Stimulated activated CD4-positive, alpha-beta T cell treated with anti-CD3 and anti-CD28 coated beads, Interleukin-15, amount 100 ng/mL, for 48 hours (primary cell): Measurements from ENCODE around the gene GPR137B.
"Not testable (repeated sequence)": the region's sequence is repeated elsewhere in the genome, so short reads cannot be mapped to it uniquely, and the experiment has no call there.

Experiments used
- DNase-seq, 2 donors: peaks; one replicate each; pipeline ENCODE4 v3.0.0-alpha.2; 2020; ENCODE audit warnings: low read depth in 2 of 2

The GPR137B gene

DNA sequence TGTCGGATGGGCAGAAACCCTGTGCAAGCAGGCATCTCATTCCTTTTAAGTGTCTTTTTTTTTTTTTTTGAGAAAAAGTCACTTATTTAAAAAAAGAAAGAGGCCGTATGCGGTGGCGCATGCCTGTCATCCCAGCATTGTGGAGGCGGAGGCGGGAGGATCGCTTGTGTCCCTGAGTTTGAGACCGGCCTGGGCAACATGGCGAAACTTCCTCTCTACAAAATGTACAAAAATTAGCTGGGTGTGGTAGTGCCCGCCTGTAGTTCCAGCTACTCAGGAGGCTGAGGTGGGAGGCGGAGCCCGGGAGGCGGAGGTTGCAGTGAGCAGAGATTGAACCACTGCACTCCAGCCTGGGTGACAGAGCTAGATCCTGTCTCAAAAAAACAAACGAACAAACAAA lies 1.7 kb downstream of the GPR137B start:
- no peak for DNase-seq

DNA sequence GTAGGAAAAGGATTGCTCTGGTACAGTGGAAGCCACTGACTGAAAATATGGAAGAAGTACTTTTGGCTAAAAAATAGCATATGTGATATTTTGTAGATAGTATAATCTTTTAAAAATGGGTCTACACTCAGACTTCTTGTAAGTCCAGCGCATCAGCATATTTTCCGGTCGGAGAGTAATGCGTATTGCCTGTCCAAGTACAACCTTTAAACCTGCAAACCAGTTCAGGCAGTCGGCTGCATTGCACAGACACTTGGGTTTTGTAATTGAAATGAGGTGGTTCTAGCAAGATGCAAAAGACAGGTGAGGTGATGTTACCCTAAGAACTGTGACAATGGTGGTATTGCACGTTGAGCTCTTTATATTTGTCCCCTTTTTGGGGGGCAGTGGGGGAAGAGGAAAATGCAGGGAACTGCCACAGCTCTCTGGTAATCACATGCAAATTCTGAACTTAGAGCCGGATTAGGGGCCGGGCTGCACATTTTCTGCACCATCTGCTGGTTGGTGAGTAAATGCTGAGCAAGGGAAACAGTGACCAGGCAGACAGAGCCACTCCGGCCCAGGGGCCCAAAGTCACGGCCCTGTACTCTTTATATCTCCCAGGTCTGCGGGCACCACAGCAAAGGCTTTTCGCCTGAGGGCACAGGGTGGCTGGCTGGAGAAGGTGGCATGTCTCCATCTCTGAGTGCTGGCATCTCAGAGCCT lies 2.3 kb downstream of the GPR137B start:
- DNase-seq, result no peak

DNA sequence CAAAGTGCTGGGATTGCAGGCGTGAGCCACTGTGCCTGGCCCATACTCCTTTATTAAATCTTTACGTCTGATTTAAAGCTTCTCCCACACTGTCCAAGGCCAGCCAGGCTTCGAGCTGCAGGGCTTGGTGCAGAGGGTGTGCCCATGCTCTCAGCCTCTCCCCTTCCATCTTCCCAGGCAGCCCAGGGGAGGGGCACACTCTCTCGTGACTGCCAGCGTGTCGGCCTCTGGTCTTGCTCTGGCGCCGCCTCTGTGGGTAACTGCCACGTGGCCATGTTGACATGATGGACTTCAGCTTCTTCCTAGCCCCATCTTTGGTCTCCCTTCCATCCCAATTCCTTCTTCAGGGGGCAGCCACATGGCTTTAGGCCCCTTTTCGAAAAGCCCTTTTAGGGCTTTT lies 4.7 kb downstream of the GPR137B start:
- DNase-seq, result no peak

DNA sequence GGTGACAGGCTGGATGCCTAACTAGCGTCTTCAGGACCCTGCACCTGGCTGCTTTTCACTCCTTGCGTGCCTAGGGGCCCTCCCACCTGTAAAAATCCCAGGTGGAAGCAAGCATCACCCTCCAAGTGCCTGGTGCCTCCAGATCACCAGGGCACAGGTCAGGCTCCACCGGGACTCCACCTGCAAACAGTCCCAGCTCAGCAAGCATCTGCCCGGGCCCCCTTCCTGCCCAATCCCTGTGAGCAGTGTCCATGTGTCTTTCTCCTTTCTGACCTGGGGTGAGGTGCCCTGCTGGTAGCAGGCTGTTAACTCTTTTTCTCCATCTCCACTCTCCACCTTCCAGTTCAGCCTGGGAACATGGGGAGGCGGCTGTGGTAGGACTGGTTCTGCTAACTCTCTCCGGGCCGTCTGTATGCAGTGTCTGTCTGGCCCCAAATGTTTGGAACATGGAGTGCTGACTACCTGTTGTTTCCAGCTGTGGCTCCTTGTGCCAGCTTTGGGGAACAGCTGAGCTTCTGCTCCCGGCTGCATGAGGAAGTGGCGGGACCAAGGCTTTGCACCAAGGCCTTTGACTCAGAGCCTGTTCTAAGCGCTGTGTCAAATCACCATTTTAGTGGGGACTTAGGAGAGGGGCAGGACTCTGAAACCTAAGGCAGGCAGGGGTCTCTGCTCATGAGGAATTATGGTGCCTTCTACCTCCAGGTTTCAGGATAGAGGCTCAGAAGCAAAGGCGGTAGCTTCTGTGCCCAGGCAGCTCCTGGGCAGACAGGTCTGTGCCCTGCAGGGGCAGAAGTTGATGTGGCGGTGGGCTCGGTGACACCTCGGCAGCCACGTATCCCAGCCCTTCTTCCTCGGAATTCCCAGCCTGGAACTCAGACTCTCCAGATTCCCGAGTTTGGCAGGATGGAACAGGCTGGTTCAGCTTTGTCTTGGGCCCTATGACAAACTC lies 5.5 kb downstream of the GPR137B start:
- no peak for DNase-seq

DNA sequence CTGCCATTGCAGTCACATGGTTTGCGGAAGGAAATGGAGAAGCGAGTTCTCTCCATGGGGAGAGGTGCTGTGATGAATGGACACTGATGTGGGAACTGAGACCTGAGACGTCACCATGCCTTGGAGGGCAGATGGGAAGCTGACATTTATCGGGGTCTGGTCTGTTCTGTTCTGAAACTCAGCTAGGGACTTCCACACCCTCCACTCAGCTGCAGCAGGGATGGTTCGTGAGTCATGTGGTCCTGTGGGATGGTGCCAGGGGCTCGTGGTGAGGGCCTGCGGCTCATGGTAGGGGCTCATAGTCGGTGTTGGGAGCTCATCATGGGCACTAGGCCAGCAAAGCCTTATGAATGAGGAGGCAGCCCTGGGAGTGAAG lies 6.1 kb downstream of the GPR137B start:
- no peak for DNase-seq

DNA sequence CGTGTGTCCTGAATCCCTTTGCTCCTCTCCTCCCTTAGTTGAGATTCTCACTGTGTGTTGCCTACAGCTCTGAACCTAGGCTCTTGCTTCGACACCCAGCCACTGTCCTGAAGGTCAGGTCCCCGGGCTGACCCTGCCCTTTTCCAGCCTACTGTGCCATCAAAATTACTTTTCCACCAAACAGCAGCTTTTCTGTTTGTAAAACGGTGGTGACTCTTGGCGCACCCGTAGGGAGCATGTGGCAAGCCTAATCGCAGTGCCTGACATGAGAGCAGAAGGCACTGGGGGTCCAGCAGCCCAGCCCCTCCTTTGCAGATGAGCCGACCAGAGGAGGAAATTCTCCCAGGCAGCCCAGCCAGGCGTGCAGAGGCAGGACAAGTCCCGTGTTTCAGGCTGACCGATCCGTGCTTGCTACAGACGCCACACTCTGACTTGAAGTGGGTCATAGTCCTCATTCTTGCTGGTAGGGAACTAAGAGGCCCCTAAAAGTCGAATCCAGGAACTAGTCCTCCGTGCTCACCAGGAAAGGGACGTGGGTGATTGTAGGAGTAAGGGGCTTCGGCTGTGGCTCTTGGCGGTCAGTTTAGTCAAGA lies 6.8 kb downstream of the GPR137B start:
- DNase-seq, result no peak

DNA sequence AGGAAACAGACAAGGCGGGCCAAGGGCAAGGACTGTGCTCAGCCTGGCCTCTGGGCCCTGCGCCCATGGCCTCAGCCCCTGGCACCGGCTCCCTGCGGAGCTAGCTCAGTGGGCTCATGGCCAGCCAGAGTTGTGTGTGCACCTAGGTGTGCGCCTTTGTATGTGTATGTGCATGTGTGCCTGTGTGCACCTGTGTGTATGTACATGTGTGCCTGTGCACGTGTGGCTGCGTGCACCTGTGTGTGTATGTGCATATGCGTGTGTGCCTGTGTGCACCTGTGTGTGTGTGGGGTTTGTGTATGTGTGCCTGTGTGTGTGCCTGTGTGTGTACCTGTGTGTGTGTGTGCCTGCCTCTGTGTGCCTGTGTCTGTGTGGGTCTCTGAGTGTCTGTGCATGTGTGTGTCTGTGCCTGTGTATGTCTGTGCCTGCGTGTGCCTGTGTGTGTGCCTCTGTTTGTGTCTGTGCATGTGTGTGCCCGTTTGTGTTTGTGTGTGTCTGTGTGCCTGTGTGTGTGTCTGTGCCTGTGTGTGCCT lies 7.4 kb downstream of the GPR137B start:
- no peak for DNase-seq

DNA sequence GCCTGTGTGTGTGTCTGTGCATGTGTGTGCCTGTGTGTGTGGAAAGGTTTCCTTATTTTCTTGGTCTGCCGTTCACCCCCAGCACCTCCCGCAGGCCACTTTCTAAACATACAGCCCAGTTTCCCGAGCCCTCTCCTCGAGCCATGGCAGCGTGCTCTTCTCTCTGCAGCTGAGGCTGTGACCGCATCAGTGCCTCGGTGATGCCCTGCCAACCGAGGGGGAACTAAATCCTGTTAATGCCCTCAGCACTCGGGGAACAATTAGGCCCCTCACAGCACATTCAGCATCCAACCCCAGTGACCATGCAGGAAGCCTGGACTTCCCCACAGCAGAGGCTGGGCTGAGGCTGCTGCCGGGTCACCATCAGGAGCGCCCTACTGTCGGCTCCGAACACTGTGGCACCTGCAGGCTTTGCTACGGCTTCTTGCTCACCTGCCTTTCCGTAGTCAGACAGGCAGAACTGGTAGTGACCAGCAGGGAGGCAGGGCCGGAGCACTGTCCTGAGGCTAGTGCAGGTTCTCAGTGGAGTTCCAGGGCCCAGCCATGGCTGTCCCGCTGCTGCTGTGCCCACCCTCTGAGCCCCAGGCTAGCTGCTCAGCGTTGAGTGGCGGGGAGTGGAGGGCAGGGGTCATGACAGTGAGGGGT lies 8.1 kb downstream of the GPR137B start:
- no peak for DNase-seq

DNA sequence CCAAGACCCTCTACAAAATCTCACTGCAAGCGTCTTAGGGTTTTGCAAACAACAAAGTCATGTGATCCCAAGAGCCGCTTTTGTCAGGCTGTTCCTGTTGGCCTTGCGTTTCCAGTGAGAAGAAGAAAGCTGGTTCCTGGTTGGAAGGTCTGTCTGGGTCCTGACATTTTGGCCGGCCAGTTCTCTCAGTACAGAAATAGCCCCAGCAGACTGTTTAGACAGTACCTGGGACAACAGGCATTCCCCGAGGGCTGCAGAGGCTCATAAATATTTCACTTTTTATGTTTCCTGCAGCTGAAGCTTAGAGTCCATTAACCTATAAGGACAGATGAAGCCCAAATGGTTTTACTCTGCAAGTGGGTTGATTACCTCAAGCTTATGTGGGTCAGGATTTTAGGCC lies 8.6 kb downstream of the GPR137B start:
- no peak for DNase-seq

DNA sequence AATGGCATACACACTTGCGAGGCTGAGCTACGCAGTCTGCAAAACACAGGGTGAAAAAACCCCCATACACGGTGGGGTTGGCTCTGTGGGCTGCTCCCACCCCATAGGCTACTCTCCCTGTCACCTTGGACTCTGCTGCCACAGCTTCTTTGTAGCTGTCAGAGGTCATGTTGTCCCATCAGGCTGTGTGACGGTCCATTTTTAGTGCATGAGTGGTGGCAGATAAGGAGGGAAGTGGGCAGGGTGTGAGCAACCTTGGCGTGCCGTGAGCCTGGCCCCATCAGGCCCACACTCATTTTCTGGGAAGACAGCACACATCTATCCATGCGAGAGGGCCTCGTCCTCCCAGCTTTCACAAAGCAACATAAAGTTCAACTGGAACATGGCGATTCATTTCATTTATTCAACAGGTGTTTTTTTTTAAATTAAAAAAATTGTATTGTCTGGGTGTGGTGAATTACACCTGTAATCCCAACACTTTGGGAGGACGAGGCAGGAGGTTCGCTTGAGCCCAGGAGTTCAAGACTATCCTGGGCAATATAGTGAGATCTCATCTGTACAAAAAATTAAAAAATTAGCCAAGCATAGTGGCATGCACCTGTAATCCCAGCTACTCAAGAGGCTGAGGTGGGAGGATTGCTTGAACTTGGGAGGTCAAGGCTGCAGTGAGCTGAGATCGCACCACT lies 9.5 kb downstream of the GPR137B start:
- no peak for DNase-seq

DNA sequence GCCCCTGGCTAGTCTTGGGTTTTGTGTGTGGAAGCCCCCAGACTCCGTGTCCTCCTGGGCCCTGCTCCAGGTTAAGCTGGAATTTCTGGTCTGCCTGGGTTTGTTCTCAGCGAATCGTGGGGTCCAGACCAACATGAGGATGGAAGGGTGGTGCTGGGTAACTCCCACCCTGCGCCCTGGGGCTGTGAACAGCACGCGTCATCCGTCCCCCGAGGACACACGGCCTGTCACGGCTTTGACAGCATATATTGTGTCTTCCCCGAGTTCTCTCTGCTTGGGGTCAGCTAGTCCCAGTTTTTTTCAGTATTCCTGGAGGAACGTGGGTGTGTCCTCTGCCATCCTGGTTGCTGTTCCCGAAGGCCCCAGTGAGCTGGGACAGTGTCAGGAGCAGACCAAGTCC lies 11.8 kb downstream of the GPR137B start:
- no peak for DNase-seq

DNA sequence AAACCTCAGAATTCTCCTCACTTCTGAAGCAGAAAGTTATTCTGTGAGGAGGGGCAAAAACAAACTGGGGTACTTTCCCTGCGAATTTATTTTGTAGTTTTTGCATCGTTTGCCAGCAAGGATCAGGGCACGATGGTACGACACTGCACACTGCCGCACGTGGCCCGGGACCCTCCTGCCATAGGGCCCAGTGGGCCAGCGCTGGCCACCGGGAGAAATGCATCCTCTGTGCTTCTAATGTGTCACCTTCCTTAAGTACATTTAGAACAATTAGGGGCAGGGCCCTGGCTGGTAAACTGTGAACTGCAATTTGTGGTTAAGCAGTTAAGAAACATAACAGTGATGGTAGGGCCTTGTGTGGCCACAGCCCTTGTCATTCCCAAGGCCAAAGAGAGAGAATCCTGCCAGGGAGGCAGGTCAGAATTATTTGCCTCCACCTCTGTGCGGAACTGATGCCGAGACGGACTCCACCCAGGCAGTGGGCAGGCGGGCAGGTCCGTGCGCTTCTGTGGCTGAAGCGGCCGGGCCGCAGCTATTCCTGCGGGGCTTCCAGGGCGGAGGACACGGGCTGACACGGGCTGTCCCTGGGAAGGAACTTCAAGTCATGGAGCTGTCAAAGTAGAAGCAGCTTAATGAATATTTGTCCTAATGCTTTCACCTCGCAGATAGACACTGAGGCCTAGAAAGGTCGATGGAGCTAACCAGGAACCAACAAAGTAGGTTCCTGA lies 12.5 kb downstream of the GPR137B start:
- DNase-seq, result no peak

DNA sequence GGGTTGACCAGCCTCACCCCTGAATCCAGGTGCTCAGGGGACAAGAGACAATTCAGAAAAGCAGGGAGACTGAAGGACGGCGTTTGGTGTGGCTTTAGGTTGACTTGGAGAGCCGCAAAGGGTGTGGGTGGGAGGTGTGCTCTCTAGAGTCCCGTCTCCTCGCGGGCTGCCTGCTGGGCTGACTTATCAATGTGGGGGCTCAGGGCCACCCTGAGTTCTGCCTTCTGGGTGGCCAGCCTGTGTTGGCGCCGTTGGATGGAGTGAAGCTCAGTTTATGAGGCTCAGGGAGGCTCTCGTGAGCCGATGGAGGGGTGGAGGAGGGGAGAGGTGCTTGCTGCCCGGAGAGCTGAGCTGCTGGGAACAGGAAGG lies 13.0 kb downstream of the GPR137B start:
- DNase-seq, result no peak

DNA sequence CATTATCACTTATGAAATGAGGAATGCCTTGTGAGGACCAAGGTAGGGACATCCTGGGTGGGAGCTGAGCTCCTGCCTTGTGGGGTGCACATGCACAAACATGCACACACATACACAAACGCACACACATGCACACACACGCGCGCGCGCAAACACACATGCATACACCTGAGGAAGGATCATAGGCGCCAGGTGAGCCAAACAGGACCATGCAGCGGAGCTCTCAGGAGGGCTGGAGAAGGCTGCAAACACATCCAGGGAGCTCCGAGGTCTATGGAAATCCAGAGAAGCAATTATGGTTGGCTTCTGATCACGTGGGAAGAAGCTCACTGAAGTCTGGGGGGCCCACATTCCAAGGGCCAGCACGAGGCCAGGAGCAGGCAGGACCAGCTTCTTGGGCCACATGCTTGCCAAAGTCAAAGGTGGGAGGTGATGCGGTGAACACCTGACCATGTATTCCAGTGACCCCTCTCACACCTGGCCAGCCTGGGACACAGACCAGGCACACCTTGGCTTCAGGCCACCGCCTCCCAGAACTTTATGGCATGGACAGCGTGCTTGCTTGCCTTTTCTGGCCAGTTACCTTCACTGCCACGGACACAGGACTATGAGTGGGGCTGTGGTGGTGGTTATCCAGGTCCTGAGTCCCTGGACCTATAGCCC lies 13.6 kb downstream of the GPR137B start:
- DNase-seq, result no peak

DNA sequence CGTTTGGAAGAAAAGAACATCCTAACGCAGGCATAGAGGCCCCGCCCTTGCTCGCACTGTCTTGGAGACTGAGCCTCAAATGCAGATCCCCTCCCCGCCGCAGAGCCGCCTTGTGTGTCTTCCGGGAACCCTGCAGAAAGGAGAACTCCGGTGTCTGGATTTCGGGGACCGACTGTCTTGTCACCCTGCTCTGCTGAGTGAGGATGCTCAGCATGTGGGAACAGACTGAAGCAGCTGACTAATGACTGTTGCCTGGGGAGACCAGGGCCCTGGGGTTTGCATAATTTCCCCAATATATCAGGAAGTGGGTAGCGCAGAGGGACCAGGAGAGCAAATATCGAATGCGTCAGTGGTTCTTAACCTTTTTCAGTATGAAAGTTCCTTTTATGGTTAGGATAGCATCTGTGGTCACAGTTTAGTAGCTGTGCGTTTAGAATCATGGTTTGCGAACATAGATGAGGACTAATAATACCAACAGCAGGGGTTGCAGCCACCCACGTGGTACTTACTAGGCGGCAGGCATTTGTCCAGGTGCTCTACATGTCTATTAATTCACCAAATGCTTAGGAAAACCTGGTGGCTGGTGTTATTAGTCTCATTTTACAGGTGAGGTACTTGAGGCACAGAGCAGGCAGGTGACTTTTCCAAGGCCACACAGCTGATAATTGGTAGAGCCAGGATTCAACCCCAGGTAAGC lies 14.3 kb downstream of the GPR137B start:
- DNase-seq, result no peak

DNA sequence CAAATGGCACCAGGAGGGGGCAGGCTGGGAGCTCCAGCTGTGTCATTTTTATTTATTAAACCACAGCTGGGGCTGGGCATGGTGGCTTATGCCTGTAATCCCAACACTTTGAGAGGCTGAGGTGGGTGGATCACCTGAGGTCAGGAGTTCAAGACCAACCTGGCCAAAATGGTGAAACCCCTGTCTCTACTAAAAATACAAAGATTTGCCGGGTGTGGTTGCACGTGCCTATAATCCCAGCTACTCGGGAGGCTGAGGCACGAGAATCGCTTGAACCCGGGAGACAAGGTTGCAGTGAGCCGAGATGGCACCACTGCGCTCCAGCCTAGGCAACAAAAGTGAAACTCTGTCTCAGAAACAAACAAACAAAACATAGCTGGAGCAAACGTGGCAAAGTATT lies 15.7 kb downstream of the GPR137B start:
- not testable (repeated sequence) for DNase-seq

DNA sequence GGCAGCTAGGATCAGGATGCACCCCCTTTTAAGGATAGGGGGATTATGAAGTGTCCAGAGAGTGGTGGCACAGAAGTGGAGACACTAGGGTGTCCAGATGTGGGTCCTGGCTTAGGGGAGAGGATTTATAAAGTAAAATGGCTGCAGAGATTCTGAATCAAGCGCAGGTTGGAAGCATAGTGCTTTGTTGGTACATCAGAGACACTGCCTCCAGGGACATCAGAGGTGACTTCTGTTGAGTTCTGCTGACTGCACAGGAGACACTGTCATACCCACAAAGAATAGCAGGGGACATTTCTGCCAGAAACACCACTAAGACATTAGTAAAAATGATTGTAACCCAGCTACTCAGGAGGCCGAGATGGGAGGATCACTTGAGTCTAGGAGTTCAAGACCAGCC lies 16.4 kb downstream of the GPR137B start:
- DNase-seq, result no peak

DNA sequence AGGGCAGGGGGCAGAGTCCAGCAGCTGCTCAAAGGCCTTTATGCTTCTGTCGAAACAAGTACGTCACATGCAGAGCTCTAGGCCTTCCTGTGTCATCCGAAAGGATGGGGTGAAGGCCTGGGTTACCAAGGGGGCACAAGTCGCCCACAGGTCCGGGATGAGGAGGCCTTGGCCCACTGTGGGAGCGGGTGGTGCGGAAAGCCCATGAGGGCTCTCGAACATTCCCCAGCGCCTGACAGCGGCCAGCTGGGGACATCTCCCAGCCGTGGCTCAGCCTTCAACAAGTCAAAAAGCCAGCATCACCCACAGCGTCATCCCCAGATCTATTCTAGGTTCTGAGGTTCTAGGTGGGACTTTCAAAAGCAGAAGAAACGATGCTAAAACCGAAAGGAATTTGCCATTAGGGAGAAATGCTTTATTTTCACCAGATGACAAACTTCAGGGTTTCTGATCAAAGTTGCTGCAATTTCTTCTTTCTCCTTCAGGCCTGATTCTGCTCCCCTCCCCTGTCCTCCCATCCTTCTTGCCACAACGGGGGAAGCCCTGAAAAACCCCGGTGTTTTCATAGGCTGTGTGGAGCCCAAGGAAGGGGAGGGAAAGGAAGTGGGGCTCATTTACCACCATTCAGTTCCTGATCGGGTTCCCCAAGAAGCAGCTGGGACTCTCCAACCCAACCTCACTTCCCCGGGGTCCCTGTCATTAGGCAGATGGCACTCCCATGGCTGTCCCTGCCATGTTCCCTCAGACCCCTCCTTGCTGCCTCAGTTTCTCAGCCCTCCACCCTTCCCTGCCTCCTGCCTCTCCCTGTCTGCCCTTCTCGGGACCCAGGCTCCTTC lies 17.6 kb downstream of the GPR137B start:
- DNase-seq, result no peak
